ENCODE measurements around the gene NECTIN1. TPM values are rescaled to one million over a fixed set of nuclear protein-coding genes. Genes with fewer than 3 reads are reported as not detected.
A peak's percentile ranks its signal among the peaks of the same experiment; 100 is the strongest.

NECTIN1 gene
- total RNA-seq, 1 donor from 2014 or later = 19.5 TPM

GRCh38 chr11:119729581-119729927, 554 bp upstream of the NECTIN1 start:
- Histone ChIP-seq H3K27ac (no peak overlapping the region), H3K4me1 (peaks cover 34% of the 10 kb centered on the region), H3K9me3 (ENCODE audit: low read depth) (no peaks in the 10 kb centered on the region), H3K4me3 (peak overlapping the region; percentile 99), H3F3A (ENCODE audit: low read depth) (peaks cover 25% of the 10 kb centered on the region), H2AFZ (replicated peaks) (peak overlapping the region; percentile 64), H3K4me2 (peak overlapping the region; percentile 97), H3K27me3 (no peaks in the 10 kb centered on the region), H4K20me1 (ENCODE audit: low read depth) (peaks cover 32% of the 10 kb centered on the region), H3K79me2 (ENCODE audit: low read depth) (peaks cover 43% of the 10 kb centered on the region), H3K9ac (no peak overlapping the region), H3K36me3 (no peaks in the 10 kb centered on the region)
- H3K27me3 Mint-ChIP-seq (ENCODE audit: insufficient read depth, low read depth) = no peaks in the 10 kb centered on the region
- no peaks in the 10 kb centered on the region for H3K9me3 Mint-ChIP-seq
- H3K27ac Mint-ChIP-seq = no peak overlapping the region
- peaks cover 43% of the 10 kb centered on the region for H3K4me1 Mint-ChIP-seq
- TF ChIP-seq EZH2phosphoT487 (IDR thresholded peaks at IDR 0.05) (no peak), EZH2 (IDR thresholded peaks at IDR 0.05) (no peak)
- no peak for DNase-seq (ENCODE audit: low spot score)
- H3K36me3 Mint-ChIP-seq = no peaks in the 10 kb centered on the region
- peak overlapping the region; percentile 86 for H3K4me3 Mint-ChIP-seq

DNA sequence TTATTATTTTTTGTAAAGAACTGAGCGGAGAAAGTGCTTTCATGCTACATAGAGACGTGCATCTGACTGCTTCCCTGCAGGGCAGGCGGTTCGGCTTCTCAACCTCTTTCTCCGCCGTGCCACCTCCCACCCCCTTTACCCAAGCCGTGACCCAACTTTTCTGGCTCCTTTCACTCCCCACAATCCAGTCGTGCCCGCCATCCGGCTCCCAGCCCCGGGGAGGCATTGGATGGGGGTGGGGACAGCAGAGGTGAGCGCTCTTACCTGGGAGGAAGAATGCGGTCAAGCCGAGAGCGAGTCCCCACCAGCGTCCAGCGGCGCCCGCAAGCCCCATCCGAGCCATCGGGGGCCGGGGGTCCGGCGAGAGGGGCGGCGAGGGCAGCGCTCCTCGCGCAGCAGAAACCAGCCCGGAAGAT, 781 bp downstream of the NECTIN1 start:
- no peaks in the 10 kb centered on the region for H3K27me3 ChIP-seq
- peak overlapping the region; percentile 97 for H3K4me2 ChIP-seq
- Mint-ChIP-seq H3K36me3 (no peaks in the 10 kb centered on the region), H3K4me3 (peak overlapping the region; percentile 100), H3K9me3 (no peaks in the 10 kb centered on the region), H3K27me3 (ENCODE audit: insufficient read depth, low read depth) (no peaks in the 10 kb centered on the region), H3K4me1 (peaks cover 56% of the 10 kb centered on the region), H3K27ac (peak overlapping the region; percentile 97)
- no peaks in the 10 kb centered on the region for H3K9me3 ChIP-seq (ENCODE audit: low read depth)
- H3F3A ChIP-seq (ENCODE audit: low read depth) = peaks cover 25% of the 10 kb centered on the region
- no peak for TF ChIP-seq EZH2 (IDR thresholded peaks at IDR 0.05)
- TF ChIP-seq, protein P1, sequence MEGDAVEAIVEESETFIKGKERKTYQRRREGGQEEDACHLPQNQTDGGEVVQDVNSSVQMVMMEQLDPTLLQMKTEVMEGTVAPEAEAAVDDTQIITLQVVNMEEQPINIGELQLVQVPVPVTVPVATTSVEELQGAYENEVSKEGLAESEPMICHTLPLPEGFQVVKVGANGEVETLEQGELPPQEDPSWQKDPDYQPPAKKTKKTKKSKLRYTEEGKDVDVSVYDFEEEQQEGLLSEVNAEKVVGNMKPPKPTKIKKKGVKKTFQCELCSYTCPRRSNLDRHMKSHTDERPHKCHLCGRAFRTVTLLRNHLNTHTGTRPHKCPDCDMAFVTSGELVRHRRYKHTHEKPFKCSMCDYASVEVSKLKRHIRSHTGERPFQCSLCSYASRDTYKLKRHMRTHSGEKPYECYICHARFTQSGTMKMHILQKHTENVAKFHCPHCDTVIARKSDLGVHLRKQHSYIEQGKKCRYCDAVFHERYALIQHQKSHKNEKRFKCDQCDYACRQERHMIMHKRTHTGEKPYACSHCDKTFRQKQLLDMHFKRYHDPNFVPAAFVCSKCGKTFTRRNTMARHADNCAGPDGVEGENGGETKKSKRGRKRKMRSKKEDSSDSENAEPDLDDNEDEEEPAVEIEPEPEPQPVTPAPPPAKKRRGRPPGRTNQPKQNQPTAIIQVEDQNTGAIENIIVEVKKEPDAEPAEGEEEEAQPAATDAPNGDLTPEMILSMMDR (IDR thresholded peaks at IDR 0.05) = no peak
- no peak for TF ChIP-seq EZH2phosphoT487 (IDR thresholded peaks at IDR 0.05)
- H3K36me3 ChIP-seq = no peaks in the 10 kb centered on the region
- peaks cover 46% of the 10 kb centered on the region for H4K20me1 ChIP-seq (ENCODE audit: low read depth)
- peak; percentile 44 for DNase-seq (ENCODE audit: low spot score)
- H3K9ac ChIP-seq = peak overlapping the region; percentile 85
- H3K4me1 ChIP-seq = peaks cover 47% of the 10 kb centered on the region
- H3K27ac ChIP-seq = peak overlapping the region; percentile 90
- no peak overlapping the region for H2AFZ ChIP-seq (replicated peaks)
- peaks cover 56% of the 10 kb centered on the region for H3K79me2 ChIP-seq (ENCODE audit: low read depth)
- peak overlapping the region; percentile 99 for H3K4me3 ChIP-seq

GRCh38 chr11:119727523-119728151, 1.4 kb downstream of the NECTIN1 start:
- no peaks in the 10 kb centered on the region for H3K27me3 Mint-ChIP-seq (ENCODE audit: insufficient read depth, low read depth)
- H3K4me1 ChIP-seq = peaks cover 49% of the 10 kb centered on the region
- H3K36me3 Mint-ChIP-seq = no peaks in the 10 kb centered on the region
- no peak overlapping the region for H2AFZ ChIP-seq (replicated peaks)
- H3K4me3 Mint-ChIP-seq = peak overlapping the region; percentile 100
- H3K79me2 ChIP-seq (ENCODE audit: low read depth) = peaks cover 62% of the 10 kb centered on the region
- H3K4me3 ChIP-seq = peak overlapping the region; percentile 99
- H3K4me2 ChIP-seq = peak overlapping the region; percentile 97
- peak overlapping the region; percentile 85 for H3K9ac ChIP-seq
- DNase-seq (ENCODE audit: low spot score) = peak; percentile 95
- H3K27ac Mint-ChIP-seq = peak overlapping the region; percentile 97
- H4K20me1 ChIP-seq (ENCODE audit: low read depth) = peaks cover 52% of the 10 kb centered on the region
- H3K27ac ChIP-seq = no peak overlapping the region
- H3K9me3 Mint-ChIP-seq = no peaks in the 10 kb centered on the region
- no peaks in the 10 kb centered on the region for H3K27me3 ChIP-seq
- TF ChIP-seq EZH2phosphoT487 (IDR thresholded peaks at IDR 0.05) (no peak), EZH2 (IDR thresholded peaks at IDR 0.05) (no peak)
- TF ChIP-seq, protein P1 (IDR thresholded peaks at IDR 0.05) = peak; percentile 28
- H3K4me1 Mint-ChIP-seq = peaks cover 59% of the 10 kb centered on the region
- H3K36me3 ChIP-seq = no peaks in the 10 kb centered on the region
- peaks cover 25% of the 10 kb centered on the region for H3F3A ChIP-seq (ENCODE audit: low read depth)
- H3K9me3 ChIP-seq (ENCODE audit: low read depth) = no peaks in the 10 kb centered on the region

All from neural progenitor cell (in vitro differentiated cells).